HG03064 (cell line): ENCODE data around the gene SPRR2A.
"Not testable (repeated sequence)": the region's sequence is repeated elsewhere in the genome, so short reads cannot be mapped to it uniquely, and the experiment has no call there.

Experiments used
- ATAC-seq: cut with Tn5 transposase; IDR thresholded peaks from one replicate; pipeline ENCODE4 v1.9.1; 2021; ENCODE audit warnings: low read depth; ENCODE audit not compliant: unreplicated experiment

Gene SPRR2A

DNA sequence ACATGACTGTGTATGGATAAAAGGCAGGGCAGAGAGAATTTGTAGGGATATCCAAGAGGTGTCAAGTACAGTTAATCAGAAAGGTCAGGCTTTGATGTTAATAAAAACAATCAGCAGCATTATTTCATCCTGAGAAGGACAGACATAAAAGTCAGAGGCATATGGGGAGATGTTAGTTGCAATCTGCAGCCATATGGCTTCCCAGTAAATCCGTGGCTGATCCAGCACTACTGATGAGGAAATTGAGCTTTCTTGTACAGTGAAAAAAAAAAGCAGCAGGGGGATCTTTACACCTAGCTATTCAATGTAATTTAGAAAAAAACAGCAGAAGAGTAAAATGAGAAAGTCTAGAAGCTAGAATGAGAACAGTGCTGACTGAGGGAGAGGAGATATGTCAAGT, 28.5 kb downstream of the SPRR2A start:
- no peak for ATAC-seq

GRCh38 chr1:153025797-153026196, 31.5 kb downstream of the SPRR2A start:
- ATAC-seq = no peak

GRCh38 chr1:153024413-153024812, 32.9 kb downstream of the SPRR2A start:
- no peak for ATAC-seq

DNA sequence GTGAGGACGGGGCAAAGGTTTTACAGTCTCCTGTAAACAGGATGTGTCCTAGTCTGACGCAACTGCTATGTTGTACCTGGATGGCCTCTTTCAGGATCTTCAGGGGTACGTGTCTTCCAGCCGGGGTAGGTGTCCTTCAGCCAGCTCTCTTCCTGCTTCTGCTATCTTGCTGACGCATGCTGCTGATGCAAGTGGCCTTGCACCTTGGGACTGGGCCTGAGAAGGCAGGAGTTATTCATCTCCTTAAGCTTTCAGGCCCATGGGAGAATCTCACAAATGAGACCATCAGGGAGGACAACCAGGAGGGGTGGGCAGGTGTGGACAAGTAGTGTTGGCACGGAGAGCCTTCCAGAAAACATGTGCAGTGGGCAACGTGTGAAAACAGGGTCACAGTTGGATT, 34.2 kb downstream of the SPRR2A start:
- no peak for ATAC-seq

- ATAC-seq = not testable (repeated sequence)
Observed at GRCh38 chr1:153022340-153022739, 35.0 kb downstream of the SPRR2A start.

DNA sequence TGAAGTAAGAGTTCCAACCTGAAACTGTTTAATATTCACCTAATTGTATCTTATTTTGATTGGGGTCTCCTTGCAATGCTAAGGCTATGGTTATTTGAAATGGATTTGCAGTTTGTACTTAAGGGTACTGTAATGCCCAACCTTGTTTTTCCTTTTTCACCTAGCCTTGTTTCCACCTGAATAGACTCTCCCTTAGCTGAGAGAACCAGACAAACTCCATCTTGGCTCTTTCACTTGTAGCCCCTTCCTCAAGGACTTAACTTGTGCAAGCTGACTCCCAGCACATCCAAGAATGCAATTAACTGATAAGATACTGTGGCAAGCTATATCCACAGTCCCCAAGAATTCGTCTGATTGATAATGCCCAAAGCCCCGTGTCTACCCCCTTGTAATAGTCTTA, 35.5 kb downstream of the SPRR2A start:
- ATAC-seq = not testable (repeated sequence)

DNA sequence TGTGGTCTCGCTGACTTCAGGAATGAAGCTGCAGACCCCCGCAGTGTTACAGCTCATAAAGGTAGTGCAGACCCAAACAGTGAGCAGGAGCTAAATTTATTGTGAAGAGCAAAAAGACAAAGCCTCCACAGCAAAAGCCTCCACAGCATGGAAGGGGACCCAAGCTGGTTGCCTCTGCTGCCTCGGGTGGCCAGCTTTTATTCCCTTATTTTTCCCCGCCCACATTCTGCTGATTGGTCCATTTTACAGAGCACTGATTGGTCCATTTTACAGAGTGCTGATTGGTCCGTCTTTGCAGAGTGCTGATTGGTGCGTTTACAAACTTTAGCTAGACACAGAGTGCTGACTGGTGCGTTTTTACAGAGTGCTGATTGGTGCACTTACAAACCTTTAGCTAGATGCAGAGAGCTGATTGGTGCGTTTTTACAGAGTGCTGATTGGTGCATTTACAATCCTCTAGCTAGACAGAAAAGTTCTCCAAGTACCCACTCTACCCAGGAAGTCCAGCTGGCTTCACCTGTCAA, 46.0 kb downstream of the SPRR2A start:
- ATAC-seq = not testable (repeated sequence)
